Stimulated activated naive B cell treated with anti-CD40 and anti-IgM and Interleukin-4, amounts not matched to agents 10 μg/mL and 1 μg/mL and 100 μg/mL, for 72 hours (primary cell): Measurements from ENCODE around the gene RARB.

ENCODE experiments used
- ATAC-seq, 2 donors: fragments of 150-1000 bp; cut with Tn5 transposase; replicated peaks; 2 replicates each; pipeline ENCODE4 v1.10.0; 2021; ENCODE audit warnings: moderate library complexity in 1 of 2
- DNase-seq: peaks from one replicate; pipeline ENCODE4 v3.0.0; 2021
- H3K27ac Mint-ChIP-seq: one replicate; pipeline ENCODE4 v1.8.0; 2022; ENCODE audit warnings: mild to moderate bottlenecking, mixed read lengths
- H3K27me3 Mint-ChIP-seq, 2 donors: one replicate each; pipeline ENCODE4 v1.8.0; 2022; ENCODE audit warnings: mixed read lengths in 2 of 2
- H3K36me3 Mint-ChIP-seq, 2 donors: one replicate each; pipeline ENCODE4 v1.8.0; 2022; ENCODE audit warnings: mixed read lengths in 2 of 2, mild to moderate bottlenecking in 1 of 2
- H3K4me1 Mint-ChIP-seq, 2 donors: one replicate each; pipeline ENCODE4 v1.8.0; 2022; ENCODE audit warnings: mixed read lengths in 2 of 2, mild to moderate bottlenecking in 1 of 2
- H3K4me3 Mint-ChIP-seq, 2 donors: one replicate each; pipeline ENCODE4 v1.8.0; 2022; ENCODE audit warnings: mild to moderate bottlenecking in 2 of 2, mixed read lengths in 2 of 2, moderate library complexity in 1 of 2
- H3K9me3 Mint-ChIP-seq, 2 donors: one replicate each; pipeline ENCODE4 v1.8.0; 2022; ENCODE audit warnings: mixed read lengths in 2 of 2, mild to moderate bottlenecking in 1 of 2

Gene RARB

DNA sequence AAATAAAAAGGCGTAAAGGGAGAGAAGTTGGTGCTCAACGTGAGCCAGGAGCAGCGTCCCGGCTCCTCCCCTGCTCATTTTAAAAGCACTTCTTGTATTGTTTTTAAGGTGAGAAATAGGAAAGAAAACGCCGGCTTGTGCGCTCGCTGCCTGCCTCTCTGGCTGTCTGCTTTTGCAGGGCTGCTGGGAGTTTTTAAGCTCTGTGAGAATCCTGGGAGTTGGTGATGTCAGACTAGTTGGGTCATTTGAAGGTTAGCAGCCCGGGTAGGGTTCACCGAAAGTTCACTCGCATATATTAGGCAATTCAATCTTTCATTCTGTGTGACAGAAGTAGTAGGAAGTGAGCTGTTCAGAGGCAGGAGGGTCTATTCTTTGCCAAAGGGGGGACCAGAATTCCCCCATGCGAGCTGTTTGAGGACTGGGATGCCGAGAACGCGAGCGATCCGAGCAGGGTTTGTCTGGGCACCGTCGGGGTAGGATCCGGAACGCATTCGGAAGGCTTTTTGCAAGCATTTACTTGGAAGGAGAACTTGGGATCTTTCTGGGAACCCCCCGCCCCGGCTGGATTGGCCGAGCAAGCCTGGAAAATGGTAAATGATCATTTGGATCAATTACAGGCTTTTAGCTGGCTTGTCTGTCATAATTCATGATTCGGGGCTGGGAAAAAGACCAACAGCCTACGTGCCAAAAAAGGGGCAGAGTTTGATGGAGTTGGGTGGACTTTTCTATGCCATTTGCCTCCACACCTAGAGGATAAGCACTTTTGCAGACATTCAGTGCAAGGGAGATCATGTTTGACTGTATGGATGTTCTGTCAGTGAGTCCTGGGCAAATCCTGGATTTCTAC is at the start of gene RARB:
TSS of gene RARB (plus strand) at position 322 of the 847 bp plus-strand sequence. CDS start at position 791, 469 bp downstream.
- peaks cover 1 to 6% of the 10 kb centered on the region in 2 donors for H3K4me1 Mint-ChIP-seq
- peak; percentile 29 to 52 for ATAC-seq
- DNase-seq, result no peak
- H3K27ac Mint-ChIP-seq, result no peak within 1 kb of the TSS
- no peaks in the 10 kb centered on the region for H3K9me3 Mint-ChIP-seq
- no peaks in the 10 kb centered on the region for H3K36me3 Mint-ChIP-seq
- peaks cover 42 to 58% of the 10 kb centered on the region in 2 donors for H3K27me3 Mint-ChIP-seq
- peak within 1 kb of the TSS; percentile 43 to 66 for H3K4me3 Mint-ChIP-seq

DNA sequence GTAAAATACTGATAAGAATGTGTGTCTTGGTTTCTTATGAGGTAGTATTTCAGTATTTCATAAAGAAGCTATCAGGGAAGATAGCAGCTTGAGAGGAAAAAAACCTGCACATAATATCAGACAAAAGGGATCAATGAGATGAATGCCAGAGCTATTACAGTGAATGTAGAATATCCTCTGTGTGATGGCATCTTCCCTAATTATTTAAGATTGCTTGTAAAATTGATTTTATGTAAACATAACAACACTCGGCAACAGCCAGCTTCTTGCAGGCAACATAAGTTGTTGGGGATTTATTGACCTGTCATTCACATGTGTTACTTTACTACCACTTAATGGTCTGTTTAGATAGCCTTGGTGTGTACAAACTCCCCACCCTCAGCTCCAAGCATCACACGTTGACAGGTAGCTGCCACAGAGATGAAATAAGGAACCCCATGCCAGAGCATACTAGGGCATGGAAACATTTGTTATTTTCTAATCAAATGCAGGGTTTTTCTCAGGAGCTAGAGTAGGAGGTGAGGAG is 49.2 kb upstream of the RARB start:
- Mint-ChIP-seq H3K27ac (no peak overlapping the region), H3K36me3 (no peaks in the 10 kb centered on the region), H3K4me1 (no peaks in the 10 kb centered on the region), H3K4me3 (no peak overlapping the region), H3K27me3 (no peaks in the 10 kb centered on the region), H3K9me3 (peaks cover 3% of the 10 kb centered on the region in 2 donors)
- DNase-seq, result no peak
- ATAC-seq, result no peak

DNA sequence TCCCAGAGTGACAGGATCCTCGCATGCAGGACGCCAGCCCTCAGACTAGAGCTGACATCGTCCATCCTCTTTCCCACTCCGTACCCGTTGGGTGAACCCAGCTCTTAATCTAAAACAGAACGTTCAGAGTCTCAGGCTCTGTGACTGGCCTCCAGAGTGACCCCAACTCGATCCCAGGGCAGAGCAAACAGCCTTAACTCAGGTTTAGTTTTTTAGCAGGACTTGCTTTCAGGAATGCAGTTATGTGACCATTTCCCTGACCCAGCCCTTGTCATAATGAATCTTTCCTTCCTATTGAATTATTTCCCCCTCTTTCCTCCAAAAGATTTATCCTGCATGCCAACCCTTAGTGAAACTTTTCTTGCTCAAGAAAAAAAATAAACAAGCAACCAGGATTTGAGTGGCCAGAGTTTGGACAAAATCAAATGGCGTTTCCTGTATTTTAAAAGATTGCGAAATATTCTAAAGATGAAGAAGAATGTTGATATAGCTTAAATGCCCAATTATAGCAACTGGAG is 47.8 kb upstream of the RARB start:
- no peak for DNase-seq
- no peak overlapping the region for H3K27ac Mint-ChIP-seq
- ATAC-seq, result no peak
- H3K36me3 Mint-ChIP-seq, result no peaks in the 10 kb centered on the region
- no peaks in the 10 kb centered on the region for H3K9me3 Mint-ChIP-seq
- H3K4me3 Mint-ChIP-seq, result no peak overlapping the region
- no peaks in the 10 kb centered on the region for H3K4me1 Mint-ChIP-seq
- H3K27me3 Mint-ChIP-seq, result no peaks in the 10 kb centered on the region

DNA sequence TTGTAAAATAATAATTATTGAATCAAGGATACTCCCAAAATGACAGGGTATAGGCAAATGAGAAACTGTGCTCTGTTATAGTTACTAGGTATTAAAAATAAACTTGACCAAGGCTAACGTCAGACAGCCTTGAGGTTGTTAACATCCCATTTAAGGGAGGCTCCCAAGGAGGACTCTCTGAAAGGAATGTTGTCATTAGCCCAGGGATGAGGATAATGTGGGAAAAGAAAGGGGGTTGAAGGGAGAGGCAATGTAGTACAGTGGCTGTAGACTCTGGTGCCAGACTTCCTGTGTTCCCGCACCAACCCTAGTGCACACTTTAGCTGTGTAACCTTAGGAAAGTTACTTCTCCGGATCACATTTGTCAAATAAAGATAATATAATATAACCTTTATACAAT is 47.0 kb upstream of the RARB start:
- ATAC-seq, result no peak
- H3K27me3 Mint-ChIP-seq, result peaks cover 0 to 5% of the 10 kb centered on the region in 2 donors
- H3K4me3 Mint-ChIP-seq, result no peak overlapping the region
- H3K36me3 Mint-ChIP-seq, result no peaks in the 10 kb centered on the region
- H3K4me1 Mint-ChIP-seq, result no peaks in the 10 kb centered on the region
- no peaks in the 10 kb centered on the region for H3K9me3 Mint-ChIP-seq
- H3K27ac Mint-ChIP-seq, result no peak overlapping the region
- DNase-seq, result no peak

DNA sequence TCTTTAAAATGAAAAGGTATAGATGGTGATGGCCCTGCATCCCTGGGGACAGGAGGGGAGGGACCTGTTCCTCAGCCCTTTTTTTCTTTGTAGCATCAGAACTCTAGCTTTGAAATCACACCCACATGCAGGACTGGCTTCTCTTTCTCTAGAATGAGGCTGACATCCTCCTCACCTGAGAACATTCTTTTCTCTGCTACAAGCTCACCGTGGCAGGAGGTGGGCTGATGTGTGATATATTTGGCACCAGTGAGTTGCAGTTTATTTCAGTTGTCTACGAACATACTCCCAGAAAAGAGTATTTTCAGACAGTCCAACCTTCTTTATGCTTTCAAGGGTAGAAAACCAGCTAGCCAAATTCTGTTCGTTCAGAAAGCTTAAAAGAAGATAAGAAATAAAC is 43.6 kb upstream of the RARB start:
- no peaks in the 10 kb centered on the region for H3K4me1 Mint-ChIP-seq
- H3K9me3 Mint-ChIP-seq, result no peaks in the 10 kb centered on the region
- DNase-seq (no peak), ATAC-seq (no peak)
- no peak overlapping the region for H3K4me3 Mint-ChIP-seq
- H3K27ac Mint-ChIP-seq, result no peak overlapping the region
- H3K36me3 Mint-ChIP-seq, result no peaks in the 10 kb centered on the region
- peaks cover 0 to 9% of the 10 kb centered on the region in 2 donors for H3K27me3 Mint-ChIP-seq

DNA sequence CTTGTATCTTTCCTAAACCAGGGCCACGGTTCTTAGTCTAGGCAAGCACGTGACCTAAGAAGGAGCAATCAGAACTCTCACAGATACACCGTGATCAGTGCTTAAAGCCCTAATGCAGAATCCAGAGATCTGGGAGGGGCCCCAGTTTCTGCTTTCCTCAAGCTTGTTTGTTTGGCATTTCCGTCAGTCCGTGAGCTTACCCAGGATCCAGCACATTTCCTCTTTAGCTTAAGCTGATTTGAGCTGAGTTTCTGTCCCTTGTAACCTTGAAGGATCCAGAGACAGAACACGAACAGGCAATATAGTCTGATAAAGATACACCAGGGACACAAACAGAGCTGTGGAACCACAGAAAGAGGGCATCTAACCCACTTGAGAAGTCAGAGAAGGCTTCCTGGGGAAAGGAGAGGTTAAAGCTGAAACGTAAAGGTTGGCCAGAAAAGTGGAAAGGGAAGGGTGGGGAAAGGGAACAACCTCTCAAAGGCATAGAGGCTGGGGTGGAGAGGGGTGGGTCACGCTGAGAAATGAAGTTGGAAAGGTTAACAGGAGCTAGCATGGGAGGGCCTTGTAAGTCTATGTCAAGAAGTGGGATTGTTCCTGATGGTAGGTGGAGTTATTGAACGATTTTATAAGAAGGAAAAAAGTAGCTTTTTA is 42.1 kb upstream of the RARB start:
- no peaks in the 10 kb centered on the region for H3K4me1 Mint-ChIP-seq
- no peak overlapping the region for H3K27ac Mint-ChIP-seq
- no peaks in the 10 kb centered on the region for H3K36me3 Mint-ChIP-seq
- no peak for ATAC-seq
- H3K27me3 Mint-ChIP-seq, result peaks cover 0 to 9% of the 10 kb centered on the region in 2 donors
- peaks cover 0 to 2% of the 10 kb centered on the region in 2 donors for H3K9me3 Mint-ChIP-seq
- DNase-seq, result no peak
- H3K4me3 Mint-ChIP-seq, result no peak overlapping the region

DNA sequence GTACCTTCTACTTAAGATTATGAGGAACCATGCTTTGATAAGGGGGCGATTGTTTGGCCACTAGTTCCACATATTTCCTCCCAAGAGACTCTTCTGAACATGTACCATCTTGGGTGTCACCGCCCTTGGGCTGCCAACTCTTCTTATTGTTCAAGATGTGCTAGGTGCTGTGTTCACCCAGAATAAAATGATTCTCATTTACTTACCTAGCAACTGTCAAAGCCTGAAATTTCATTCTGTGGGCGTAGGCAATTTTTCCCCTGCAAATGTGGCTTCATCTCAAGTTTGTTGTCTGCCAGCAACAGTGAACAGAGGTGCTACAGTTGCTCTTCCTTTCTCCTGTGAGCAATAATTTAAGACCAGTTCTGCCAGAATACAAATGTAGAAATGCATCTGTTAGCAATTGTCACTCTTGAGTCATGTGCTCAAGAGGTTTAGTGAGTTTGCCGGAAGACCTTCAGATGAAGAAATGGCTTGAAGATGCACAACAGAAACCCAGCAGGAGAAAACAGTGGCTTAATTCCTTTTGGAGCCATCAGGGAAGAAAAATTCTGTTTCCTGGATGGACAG is 41.3 kb upstream of the RARB start:
- H3K4me3 Mint-ChIP-seq, result no peak overlapping the region
- DNase-seq (no peak), ATAC-seq (no peak)
- peaks cover 0 to 9% of the 10 kb centered on the region in 2 donors for H3K27me3 Mint-ChIP-seq
- H3K27ac Mint-ChIP-seq, result no peak overlapping the region
- no peaks in the 10 kb centered on the region for H3K4me1 Mint-ChIP-seq
- H3K36me3 Mint-ChIP-seq, result no peaks in the 10 kb centered on the region
- peaks cover 2 to 4% of the 10 kb centered on the region in 2 donors for H3K9me3 Mint-ChIP-seq

DNA sequence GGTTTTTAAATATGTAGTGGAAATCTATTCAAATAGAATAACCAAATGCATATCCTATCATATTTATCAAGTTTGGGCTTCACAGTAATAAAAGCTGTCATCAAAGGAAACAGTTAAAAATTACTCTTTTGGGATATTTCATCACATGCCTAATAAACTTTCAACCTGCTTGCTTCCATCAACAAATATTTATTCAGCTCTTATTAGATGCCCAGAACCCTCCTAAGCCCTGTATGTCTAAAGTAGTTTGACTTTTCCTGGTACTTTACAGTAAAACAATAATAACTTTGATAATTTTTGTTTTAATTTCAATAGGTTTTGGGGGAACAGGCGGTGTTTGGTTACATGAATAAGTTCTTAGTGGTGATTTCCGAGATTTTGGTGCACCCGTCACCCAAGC is 37.5 kb upstream of the RARB start:
- H3K9me3 Mint-ChIP-seq, result peaks cover 11 to 14% of the 10 kb centered on the region in 2 donors
- peaks cover 0 to 8% of the 10 kb centered on the region in 2 donors for H3K27me3 Mint-ChIP-seq
- H3K36me3 Mint-ChIP-seq, result no peaks in the 10 kb centered on the region
- no peak overlapping the region for H3K27ac Mint-ChIP-seq
- no peak for ATAC-seq
- no peak overlapping the region for H3K4me3 Mint-ChIP-seq
- H3K4me1 Mint-ChIP-seq, result no peaks in the 10 kb centered on the region
- DNase-seq, result no peak

DNA sequence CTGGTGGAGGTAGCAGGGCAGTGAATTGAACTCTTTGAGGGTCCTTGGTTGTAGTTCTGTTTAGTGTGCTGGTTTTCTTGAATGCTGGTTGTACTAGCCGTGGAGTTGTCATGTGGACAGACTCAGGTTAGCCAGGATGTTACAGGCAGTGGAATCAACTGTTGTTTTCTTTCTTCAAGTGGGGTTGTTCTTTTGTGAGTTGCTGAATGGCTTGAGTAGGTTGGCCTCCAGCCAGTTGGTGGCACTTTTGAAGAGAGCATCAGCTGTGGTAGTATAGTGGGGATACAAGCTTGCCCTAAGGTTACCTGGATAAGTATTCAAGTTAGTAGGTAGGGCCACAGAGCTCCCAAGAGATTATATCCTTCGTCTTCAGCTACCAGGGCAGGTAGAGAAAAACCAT is 31.8 kb upstream of the RARB start:
- ATAC-seq, result no peak
- H3K27ac Mint-ChIP-seq, result no peak overlapping the region
- no peaks in the 10 kb centered on the region for H3K36me3 Mint-ChIP-seq
- no peak overlapping the region for H3K4me3 Mint-ChIP-seq
- no peaks in the 10 kb centered on the region for H3K27me3 Mint-ChIP-seq
- no peak for DNase-seq
- peaks cover 11 to 12% of the 10 kb centered on the region in 2 donors for H3K9me3 Mint-ChIP-seq
- H3K4me1 Mint-ChIP-seq, result peaks cover 5 to 13% of the 10 kb centered on the region in 2 donors

DNA sequence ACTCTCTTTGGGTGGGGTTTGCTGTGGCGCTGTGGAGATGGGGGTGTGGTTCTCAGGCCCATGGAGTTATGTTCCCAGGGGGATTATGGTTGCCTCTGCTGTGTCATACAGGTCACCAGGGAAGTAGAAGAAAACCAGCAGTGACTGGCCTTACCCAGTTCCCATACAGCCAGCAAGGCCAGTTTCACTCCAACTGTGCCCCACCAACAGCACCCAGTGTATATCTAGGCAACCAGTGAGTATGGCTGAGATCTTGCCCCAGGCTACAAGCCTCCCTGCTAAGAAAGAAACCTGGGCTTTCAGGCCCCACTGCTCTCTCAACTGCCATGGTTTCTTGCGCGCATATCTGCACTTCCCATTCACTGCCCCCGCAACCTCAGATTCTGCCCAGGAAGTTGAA is 31.4 kb upstream of the RARB start:
- Mint-ChIP-seq H3K36me3 (no peaks in the 10 kb centered on the region), H3K27ac (no peak overlapping the region), H3K9me3 (peaks cover 10% of the 10 kb centered on the region in 2 donors), H3K4me1 (peaks cover 5 to 13% of the 10 kb centered on the region in 2 donors), H3K4me3 (no peak overlapping the region), H3K27me3 (no peaks in the 10 kb centered on the region)
- DNase-seq (no peak), ATAC-seq (peak in 1 of 2 donors; percentile 78)

DNA sequence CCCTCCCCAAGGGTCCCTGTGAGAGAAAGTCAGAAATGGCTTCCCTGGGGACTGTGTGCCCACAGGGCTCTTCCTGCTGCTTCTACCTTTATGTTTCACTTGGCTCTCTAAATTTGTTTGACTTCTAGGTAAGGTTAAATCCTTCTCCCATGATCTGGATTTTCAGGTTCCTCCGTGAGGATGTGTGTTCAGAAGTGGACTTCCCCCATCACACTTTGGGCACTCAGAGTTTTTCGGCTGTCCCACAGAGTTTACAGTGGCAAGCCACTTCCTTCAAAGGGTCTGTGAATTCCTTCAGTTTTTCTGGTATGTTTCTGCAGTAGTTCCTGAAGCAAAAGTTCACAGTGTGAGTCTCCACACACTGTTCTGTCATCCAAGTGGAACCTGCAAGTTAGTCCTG is 30.9 kb upstream of the RARB start:
- DNase-seq (no peak), ATAC-seq (no peak)
- peaks cover 5 to 6% of the 10 kb centered on the region in 2 donors for H3K9me3 Mint-ChIP-seq
- H3K27me3 Mint-ChIP-seq, result no peaks in the 10 kb centered on the region
- no peak overlapping the region for H3K4me3 Mint-ChIP-seq
- no peaks in the 10 kb centered on the region for H3K36me3 Mint-ChIP-seq
- peak overlapping the region; percentile 48 for H3K27ac Mint-ChIP-seq
- peaks cover 5 to 13% of the 10 kb centered on the region in 2 donors for H3K4me1 Mint-ChIP-seq

DNA sequence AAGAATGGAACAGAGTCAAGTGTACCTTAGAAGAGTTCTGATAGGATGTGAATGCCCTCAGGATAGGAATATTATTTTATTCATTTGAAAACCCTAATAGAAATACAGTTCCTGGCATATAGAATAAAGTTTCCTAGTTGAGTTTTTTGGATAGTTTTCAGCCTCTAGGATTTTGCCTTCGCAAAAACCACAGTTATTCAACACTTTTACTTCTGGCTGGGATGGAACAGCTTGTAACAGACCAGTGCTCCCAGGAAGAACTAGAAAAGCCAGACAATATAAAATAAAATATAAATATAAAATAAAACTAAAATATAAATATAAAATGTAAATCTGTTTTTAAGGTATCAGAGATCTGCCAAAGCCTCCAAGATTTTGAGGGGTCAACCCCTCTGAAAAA is 27.5 kb upstream of the RARB start:
- H3K27ac Mint-ChIP-seq, result no peak overlapping the region
- H3K4me1 Mint-ChIP-seq, result peaks cover 5 to 13% of the 10 kb centered on the region in 2 donors
- H3K27me3 Mint-ChIP-seq, result no peaks in the 10 kb centered on the region
- no peaks in the 10 kb centered on the region for H3K36me3 Mint-ChIP-seq
- ATAC-seq (no peak), DNase-seq (no peak)
- no peak overlapping the region for H3K4me3 Mint-ChIP-seq
- H3K9me3 Mint-ChIP-seq, result peaks cover 0 to 4% of the 10 kb centered on the region in 2 donors

DNA sequence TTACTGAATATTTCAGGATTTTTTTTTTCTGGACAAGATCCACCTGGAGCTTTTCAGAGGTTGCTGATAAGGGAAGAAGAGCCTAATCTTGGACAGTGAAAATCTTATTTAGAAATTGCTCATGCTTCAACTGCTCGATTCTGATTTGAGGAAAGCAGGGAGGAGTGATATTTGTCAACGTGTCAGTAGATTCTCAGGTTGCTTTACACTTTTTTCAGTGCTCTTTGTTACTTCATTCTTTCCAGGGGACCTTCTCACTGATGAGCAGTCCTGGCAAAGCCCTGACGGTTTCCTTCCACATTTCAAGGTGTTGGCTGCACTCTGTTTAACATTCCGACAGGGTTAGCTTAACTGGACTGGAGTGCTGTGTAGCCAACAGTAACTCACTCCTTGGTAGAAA is 24.1 kb upstream of the RARB start:
- no peaks in the 10 kb centered on the region for H3K36me3 Mint-ChIP-seq
- no peak overlapping the region for H3K27ac Mint-ChIP-seq
- no peaks in the 10 kb centered on the region for H3K4me1 Mint-ChIP-seq
- H3K4me3 Mint-ChIP-seq, result no peak overlapping the region
- ATAC-seq (no peak), DNase-seq (no peak)
- no peaks in the 10 kb centered on the region for H3K27me3 Mint-ChIP-seq
- peaks cover 0 to 4% of the 10 kb centered on the region in 2 donors for H3K9me3 Mint-ChIP-seq

DNA sequence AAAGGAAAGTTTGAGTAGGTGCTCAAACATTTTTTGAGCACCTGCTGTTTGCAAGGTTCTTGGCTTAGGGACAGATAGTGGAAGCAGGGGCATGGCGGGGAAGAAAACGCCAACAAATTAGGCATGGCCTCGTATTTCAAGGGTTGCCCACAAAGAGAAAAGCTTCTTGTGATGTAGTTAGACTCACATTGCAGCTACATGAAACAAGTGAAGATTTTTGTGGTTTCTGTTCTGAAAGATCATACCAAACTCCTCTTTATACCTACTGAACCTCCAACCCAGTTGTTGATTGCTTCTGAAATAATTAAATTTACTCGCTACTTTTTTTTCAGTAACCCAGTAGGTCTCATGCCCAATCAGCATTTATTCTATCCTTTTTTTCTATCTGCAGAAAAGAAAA is 23.5 kb upstream of the RARB start:
- H3K27me3 Mint-ChIP-seq, result no peaks in the 10 kb centered on the region
- no peaks in the 10 kb centered on the region for H3K4me1 Mint-ChIP-seq
- DNase-seq, result no peak
- no peak for ATAC-seq
- H3K36me3 Mint-ChIP-seq, result no peaks in the 10 kb centered on the region
- H3K27ac Mint-ChIP-seq, result no peak overlapping the region
- peaks cover 0 to 4% of the 10 kb centered on the region in 2 donors for H3K9me3 Mint-ChIP-seq
- no peak overlapping the region for H3K4me3 Mint-ChIP-seq
